ENCODE results near the gene JADE1. TPM values are rescaled to one million over a fixed set of nuclear protein-coding genes. Genes with fewer than 3 reads are reported as not detected.

Gene JADE1
- total and polyA plus RNA-seq, 2 of the 13 experiments (the other 11 are each of a cell fraction or from before 2014, with no cell fraction given): 5.4 to 19.3 TPM

DNA sequence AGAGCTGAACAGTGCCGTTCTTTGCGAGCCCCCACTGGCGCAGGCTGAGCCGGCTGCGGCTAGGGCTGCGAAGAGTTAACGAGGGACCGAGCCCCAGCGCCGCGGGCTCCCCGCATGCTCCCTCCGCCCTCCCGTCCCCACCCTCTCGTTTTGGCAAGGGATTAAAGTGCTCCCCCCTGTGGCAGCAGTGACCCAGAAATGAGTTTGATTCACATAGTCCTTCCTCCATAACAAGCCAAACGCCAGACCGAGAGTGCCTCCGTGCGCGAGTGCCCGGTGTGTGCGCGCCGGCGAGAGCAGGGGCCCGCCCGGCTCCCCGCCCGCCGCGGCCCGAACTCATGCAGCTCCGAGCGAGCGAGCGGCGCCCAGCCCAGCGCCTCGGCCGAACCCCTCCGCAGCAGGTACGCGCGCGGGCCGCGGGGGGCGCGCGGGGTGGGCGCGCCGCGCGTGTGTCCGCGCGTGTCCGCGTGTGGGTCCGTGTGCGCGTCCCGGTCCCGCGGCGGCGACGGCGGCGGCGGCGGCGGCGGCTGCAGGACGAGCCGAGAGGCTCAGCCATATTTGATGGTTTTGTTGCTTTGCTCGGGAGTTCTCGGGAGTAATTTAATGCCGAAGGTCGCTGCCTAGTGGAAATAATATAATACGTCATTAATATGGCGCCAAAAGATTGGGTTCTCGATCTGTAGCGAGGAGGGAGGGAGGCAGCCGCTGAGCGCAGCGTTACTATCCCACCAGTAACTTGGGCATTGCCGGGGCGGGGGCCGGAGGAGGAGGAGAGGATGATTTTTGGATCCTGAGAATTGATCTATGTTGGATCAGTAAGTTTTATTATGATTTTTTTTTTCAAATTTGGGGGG, at the start of gene JADE1 (continued):
- TF ChIP-seq REPIN1 (CRISPR knock-in tag; IDR thresholded peaks at IDR 0.05; ENCODE audit: borderline replicate concordance, low read depth): peak; percentile 75
- TF ChIP-seq PHF21A (CRISPR knock-in tag; IDR thresholded peaks at IDR 0.05): 0 out of 2 replicates have a peak, but pooled peaks have one; percentile 20
- TF ChIP-seq SOX13 (IDR thresholded peaks at IDR 0.05): no peak
- TF ChIP-seq SOX13 (CRISPR knock-in tag; conservative IDR thresholded peaks at IDR 0.05 in 1 of 2, IDR thresholded peaks at IDR 0.05 in 1 of 2): peak in 1 of 2 experiments; percentile 32; a peak in 1 of 4 replicates
- peak; percentile 53; the same call in 1 of the 2 replicates for TF ChIP-seq KDM5B (CRISPR knock-in tag; IDR thresholded peaks at IDR 0.05; ENCODE audit: borderline replicate concordance)
- no peak for TF ChIP-seq MEF2D (CRISPR knock-in tag; IDR thresholded peaks at IDR 0.05)
- TF ChIP-seq ZNF251 (CRISPR knock-in tag; IDR thresholded peaks at IDR 0.05): no peak
- TF ChIP-seq, protein P1, sequence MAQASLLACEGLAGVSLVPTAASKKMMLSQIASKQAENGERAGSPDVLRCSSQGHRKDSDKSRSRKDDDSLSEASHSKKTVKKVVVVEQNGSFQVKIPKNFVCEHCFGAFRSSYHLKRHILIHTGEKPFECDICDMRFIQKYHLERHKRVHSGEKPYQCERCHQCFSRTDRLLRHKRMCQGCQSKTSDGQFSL (CRISPR knock-in tag; IDR thresholded peaks at IDR 0.05): no peak
- TF ChIP-seq, protein P2, sequence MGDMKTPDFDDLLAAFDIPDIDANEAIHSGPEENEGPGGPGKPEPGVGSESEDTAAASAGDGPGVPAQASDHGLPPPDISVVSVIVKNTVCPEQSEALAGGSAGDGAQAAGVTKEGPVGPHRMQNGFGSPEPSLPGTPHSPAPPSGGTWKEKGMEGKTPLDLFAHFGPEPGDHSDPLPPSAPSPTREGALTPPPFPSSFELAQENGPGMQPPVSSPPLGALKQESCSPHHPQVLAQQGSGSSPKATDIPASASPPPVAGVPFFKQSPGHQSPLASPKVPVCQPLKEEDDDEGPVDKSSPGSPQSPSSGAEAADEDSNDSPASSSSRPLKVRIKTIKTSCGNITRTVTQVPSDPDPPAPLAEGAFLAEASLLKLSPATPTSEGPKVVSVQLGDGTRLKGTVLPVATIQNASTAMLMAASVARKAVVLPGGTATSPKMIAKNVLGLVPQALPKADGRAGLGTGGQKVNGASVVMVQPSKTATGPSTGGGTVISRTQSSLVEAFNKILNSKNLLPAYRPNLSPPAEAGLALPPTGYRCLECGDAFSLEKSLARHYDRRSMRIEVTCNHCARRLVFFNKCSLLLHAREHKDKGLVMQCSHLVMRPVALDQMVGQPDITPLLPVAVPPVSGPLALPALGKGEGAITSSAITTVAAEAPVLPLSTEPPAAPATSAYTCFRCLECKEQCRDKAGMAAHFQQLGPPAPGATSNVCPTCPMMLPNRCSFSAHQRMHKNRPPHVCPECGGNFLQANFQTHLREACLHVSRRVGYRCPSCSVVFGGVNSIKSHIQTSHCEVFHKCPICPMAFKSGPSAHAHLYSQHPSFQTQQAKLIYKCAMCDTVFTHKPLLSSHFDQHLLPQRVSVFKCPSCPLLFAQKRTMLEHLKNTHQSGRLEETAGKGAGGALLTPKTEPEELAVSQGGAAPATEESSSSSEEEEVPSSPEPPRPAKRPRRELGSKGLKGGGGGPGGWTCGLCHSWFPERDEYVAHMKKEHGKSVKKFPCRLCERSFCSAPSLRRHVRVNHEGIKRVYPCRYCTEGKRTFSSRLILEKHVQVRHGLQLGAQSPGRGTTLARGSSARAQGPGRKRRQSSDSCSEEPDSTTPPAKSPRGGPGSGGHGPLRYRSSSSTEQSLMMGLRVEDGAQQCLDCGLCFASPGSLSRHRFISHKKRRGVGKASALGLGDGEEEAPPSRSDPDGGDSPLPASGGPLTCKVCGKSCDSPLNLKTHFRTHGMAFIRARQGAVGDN (CRISPR knock-in tag; IDR thresholded peaks at IDR 0.05): peak; percentile 71
- TF ChIP-seq EP300 (IDR thresholded peaks at IDR 0.05; ENCODE audit: low read depth in 2 of 2, low read length in 2 of 2): 0 out of 4 replicates have a peak, but pooled peaks of 1 of the 2 experiments have one; percentile 21
- TF ChIP-seq EP300 (CRISPR knock-in tag; IDR thresholded peaks at IDR 0.05; ENCODE audit: borderline replicate concordance): no peak
- 0 out of 2 replicates have a peak, but pooled peaks have one; percentile 65 for TF ChIP-seq ZMAT3 (CRISPR knock-in tag; conservative IDR thresholded peaks at IDR 0.05)
- no peak for TF ChIP-seq SMAD9 (CRISPR knock-in tag; IDR thresholded peaks at IDR 0.05)
- TF ChIP-seq, protein P3, sequence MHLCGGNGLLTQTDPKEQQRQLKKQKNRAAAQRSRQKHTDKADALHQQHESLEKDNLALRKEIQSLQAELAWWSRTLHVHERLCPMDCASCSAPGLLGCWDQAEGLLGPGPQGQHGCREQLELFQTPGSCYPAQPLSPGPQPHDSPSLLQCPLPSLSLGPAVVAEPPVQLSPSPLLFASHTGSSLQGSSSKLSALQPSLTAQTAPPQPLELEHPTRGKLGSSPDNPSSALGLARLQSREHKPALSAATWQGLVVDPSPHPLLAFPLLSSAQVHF (CRISPR knock-in tag; IDR thresholded peaks at IDR 0.05): no peak
- 0 out of 2 replicates have a peak, but pooled peaks have one; percentile 41 for TF ChIP-seq HMG20B (CRISPR knock-in tag; conservative IDR thresholded peaks at IDR 0.05)
- TF ChIP-seq ZNF556 (CRISPR knock-in tag; IDR thresholded peaks at IDR 0.05; ENCODE audit: borderline replicate concordance): 0 out of 2 replicates have a peak, but pooled peaks have one; percentile 31
- TF ChIP-seq ZNF501 (CRISPR knock-in tag; IDR thresholded peaks at IDR 0.05): 0 out of 2 replicates have a peak, but pooled peaks have one; percentile 16
- peak; percentile 98 for TF ChIP-seq ZNF652 (CRISPR knock-in tag; IDR thresholded peaks at IDR 0.05; ENCODE audit: borderline replicate concordance, low read depth)
- TF ChIP-seq ZSCAN31 (CRISPR knock-in tag; IDR thresholded peaks at IDR 0.05; ENCODE audit: low read depth): no peak
- TF ChIP-seq CHD2 (IDR thresholded peaks at IDR 0.05; ENCODE audit: low read depth, low read length): no peak
- TF ChIP-seq ATF7-NPFF (CRISPR knock-in tag; IDR thresholded peaks at IDR 0.05; ENCODE audit: low read depth): peak; percentile 34; the same call in 1 of the 2 replicates
- no peak for TF ChIP-seq SMARCE1 (IDR thresholded peaks at IDR 0.05; ENCODE audit: borderline replicate concordance)
- TF ChIP-seq CREM (IDR thresholded peaks at IDR 0.05): no peak
- no peak for TF ChIP-seq CREM (CRISPR knock-in tag; IDR thresholded peaks at IDR 0.05)
- peak; percentile 45 to 52; a peak in 2 of 4 replicates for TF ChIP-seq POLR2A (IDR thresholded peaks at IDR 0.05; ENCODE audit: insufficient read depth in 1 of 2, low read depth in 2 of 2, low read length in 2 of 2)
